ENCODE results near the gene GSTM1. TPM values are rescaled to one million over a fixed set of nuclear protein-coding genes. Genes with fewer than 3 reads are reported as not detected.

GSTM1 gene
- total RNA-seq, 1 experiment from 2014 or later: 26.8 TPM

GRCh38 chr1:109739738-109740614, 52.4 kb downstream of the GSTM1 start:
- H3K4me1 ChIP-seq (replicated peaks): peaks cover 13% of the 10 kb centered on the region
- H3K27me3 ChIP-seq (replicated peaks): 0 out of 2 replicates have a peak, but pooled peaks cover 5% of the 10 kb centered on the region
- H3K9me3 ChIP-seq (replicated peaks): no peaks in the 10 kb centered on the region
- peak overlapping the region; percentile 69 for H3K27ac ChIP-seq
- DNase-seq (ENCODE audit: low read depth in 1 of 2, low spot score in 2 of 2): peak; percentile 82 to 88
- peak overlapping the region; percentile 67 for H3K4me3 ChIP-seq
- H3K36me3 ChIP-seq: peaks cover 35% of the 10 kb centered on the region

- DNase-seq (ENCODE audit: low read depth in 1 of 2, low spot score in 2 of 2): no peak
- H3K4me1 ChIP-seq (replicated peaks): peaks cover 13% of the 10 kb centered on the region
- H3K27me3 ChIP-seq (replicated peaks): 0 out of 2 replicates have a peak, but pooled peaks cover 5% of the 10 kb centered on the region
- peak within 1 kb of the TSS; percentile 69 for H3K27ac ChIP-seq
- H3K4me3 ChIP-seq: peak within 1 kb of the TSS; percentile 67
- peaks cover 34% of the 10 kb centered on the region for H3K36me3 ChIP-seq
- no peaks in the 10 kb centered on the region for H3K9me3 ChIP-seq (replicated peaks)
These were observed 53.2 kb downstream of the GSTM1 start, which contains the start of gene GSTM3 for GRCh38 chr1:109740615-109741373. Gene GSTM3 (minus strand): TSS chr1:109741038. CDS start chr1:109740287, 751 bp downstream.

Other genes starting within 250 kb of the GSTM1 start
- 0.11 TPM in 1 of 2 replicates, not detected in the other for gene SYPL2, start 221.3 kb upstream of the GSTM1 start, total RNA-seq (2014; rRNA removed; shearing (Covaris generic))
- 4.1 and 5.7 TPM in 2 replicates for gene ATXN7L2, start 203.9 kb upstream of the GSTM1 start, total RNA-seq (2014; rRNA removed; shearing (Covaris generic))
- 3.5 and 5.5 TPM in 2 replicates for gene CYB561D1, start 193.7 kb upstream of the GSTM1 start, total RNA-seq (2014; rRNA removed; shearing (Covaris generic))
- 0.41 and 0.55 TPM in 2 replicates for gene AMIGO1, start 178.1 kb upstream of the GSTM1 start, total RNA-seq (2014; rRNA removed; shearing (Covaris generic))
- gene GPR61, start 147.9 kb upstream of the GSTM1 start, total RNA-seq (2014; rRNA removed; shearing (Covaris generic)): 0.34 TPM in 1 of 2 replicates, not detected in the other
- 13.1 and 17.9 TPM in 2 replicates for gene GNAI3, start 139.2 kb upstream of the GSTM1 start, total RNA-seq (2014; rRNA removed; shearing (Covaris generic))
- gene GNAT2, start 68.2 kb upstream of the GSTM1 start, total RNA-seq (2014; rRNA removed; shearing (Covaris generic)): 0.16 TPM in 1 of 2 replicates, not detected in the other
- gene AMPD2, start 68.0 kb upstream of the GSTM1 start, total RNA-seq (2014; rRNA removed; shearing (Covaris generic)): 47.6 and 49.2 TPM in 2 replicates
- 18.8 and 26.7 TPM in 2 replicates for gene GSTM4, start 31.7 kb upstream of the GSTM1 start, total RNA-seq (2014; rRNA removed; shearing (Covaris generic))
- gene GSTM2, start 19.8 kb upstream of the GSTM1 start, total RNA-seq (2014; rRNA removed; shearing (Covaris generic)): 4.1 and 19.3 TPM in 2 replicates
- not detected in 2 replicates for gene GSTM5, start 24.4 kb downstream of the GSTM1 start, total RNA-seq (2014; rRNA removed; shearing (Covaris generic))
- gene GSTM3, start 53.2 kb downstream of the GSTM1 start, total RNA-seq (2014; rRNA removed; shearing (Covaris generic)): 223 and 305 TPM in 2 replicates
- gene EPS8L3, start 76.1 kb downstream of the GSTM1 start, total RNA-seq (2014; rRNA removed; shearing (Covaris generic)): not detected in 2 replicates
- 43.8 and 68.9 TPM in 2 replicates for gene CSF1, start 223.0 kb downstream of the GSTM1 start, total RNA-seq (2014; rRNA removed; shearing (Covaris generic))